ENCODE measurements around the gene NME3.

Gene NME3

DNA sequence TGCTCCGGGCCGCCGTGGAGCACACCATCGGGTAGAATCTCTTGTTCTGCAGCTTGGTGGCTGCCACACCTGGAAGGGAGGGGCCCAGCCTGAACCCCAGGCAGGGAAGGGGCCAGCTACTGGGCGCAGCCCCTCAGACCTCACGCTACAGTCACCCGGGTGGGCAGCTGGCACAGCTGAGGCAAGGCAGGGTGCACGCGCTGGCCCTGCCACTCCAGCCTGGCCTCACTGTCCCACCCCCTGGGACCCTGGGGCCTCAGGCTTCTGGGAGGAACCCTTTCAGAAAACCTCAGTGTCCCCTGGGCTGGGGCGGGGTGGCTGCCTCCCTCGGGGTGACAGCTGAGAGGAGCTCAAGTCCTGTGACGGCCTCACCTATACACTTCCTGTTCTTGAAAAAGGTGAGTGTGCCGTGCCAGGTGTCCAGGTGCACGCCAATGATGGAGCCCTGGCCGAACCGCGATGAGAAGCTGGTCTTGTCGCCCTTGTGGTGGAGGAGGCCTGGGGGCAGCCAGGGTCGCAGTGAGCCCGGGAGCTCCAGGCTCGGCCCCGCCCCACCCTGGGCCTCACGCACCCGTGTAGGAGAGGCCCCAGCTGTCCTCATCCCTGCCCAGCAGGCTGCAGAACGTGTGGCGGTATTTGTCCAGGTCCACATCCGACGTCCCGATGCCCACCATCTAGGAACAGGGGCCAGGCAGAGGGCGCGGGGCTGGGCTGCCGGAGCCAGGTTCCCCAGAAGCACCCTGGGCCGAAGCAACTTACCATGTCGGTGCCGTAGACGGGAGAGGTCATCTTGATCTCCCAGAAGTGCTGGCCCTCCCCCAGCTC is 6.2 kb upstream of the NME3 start:
- TF ChIP-seq, protein P1, sequence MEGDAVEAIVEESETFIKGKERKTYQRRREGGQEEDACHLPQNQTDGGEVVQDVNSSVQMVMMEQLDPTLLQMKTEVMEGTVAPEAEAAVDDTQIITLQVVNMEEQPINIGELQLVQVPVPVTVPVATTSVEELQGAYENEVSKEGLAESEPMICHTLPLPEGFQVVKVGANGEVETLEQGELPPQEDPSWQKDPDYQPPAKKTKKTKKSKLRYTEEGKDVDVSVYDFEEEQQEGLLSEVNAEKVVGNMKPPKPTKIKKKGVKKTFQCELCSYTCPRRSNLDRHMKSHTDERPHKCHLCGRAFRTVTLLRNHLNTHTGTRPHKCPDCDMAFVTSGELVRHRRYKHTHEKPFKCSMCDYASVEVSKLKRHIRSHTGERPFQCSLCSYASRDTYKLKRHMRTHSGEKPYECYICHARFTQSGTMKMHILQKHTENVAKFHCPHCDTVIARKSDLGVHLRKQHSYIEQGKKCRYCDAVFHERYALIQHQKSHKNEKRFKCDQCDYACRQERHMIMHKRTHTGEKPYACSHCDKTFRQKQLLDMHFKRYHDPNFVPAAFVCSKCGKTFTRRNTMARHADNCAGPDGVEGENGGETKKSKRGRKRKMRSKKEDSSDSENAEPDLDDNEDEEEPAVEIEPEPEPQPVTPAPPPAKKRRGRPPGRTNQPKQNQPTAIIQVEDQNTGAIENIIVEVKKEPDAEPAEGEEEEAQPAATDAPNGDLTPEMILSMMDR (IDR thresholded peaks at IDR 0.05; ENCODE audit: borderline replicate concordance, control extremely low read depth, extremely low read depth, insufficient read depth, missing control alignments) = no peak
- in situ Hi-C loops (cut with MboI; ENCODE audit: low sequenced_read_pairs, unreplicated experiment) = no loop called here
- DNase-seq (ENCODE audit: low spot score) = no peak

DNA sequence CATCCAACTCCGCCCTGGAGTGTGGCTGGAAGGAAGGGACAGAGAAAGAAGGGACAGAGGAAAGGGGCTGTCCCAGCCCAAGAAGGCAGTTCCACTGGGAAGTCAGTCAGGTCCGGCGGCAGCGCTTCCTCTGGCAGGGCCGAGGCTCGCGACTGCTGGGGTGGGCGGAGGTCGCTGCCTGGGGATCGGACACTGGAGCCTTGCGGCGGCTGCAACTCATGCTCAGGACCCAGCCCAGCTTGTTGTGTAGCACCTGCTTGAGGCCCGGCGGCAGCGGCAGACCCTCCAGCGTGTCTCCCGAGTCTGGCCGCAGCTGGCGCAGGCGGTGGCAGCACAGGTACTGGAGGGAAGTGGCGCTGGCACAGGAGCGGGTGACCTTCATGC is 5.6 kb upstream of the NME3 start:
- in situ Hi-C loops (cut with MboI; ENCODE audit: low sequenced_read_pairs, unreplicated experiment) = no loop called here
- TF ChIP-seq, protein P1 (IDR thresholded peaks at IDR 0.05; ENCODE audit: borderline replicate concordance, control extremely low read depth, extremely low read depth, insufficient read depth, missing control alignments) = no peak
- no peak for DNase-seq (ENCODE audit: low spot score)

DNA sequence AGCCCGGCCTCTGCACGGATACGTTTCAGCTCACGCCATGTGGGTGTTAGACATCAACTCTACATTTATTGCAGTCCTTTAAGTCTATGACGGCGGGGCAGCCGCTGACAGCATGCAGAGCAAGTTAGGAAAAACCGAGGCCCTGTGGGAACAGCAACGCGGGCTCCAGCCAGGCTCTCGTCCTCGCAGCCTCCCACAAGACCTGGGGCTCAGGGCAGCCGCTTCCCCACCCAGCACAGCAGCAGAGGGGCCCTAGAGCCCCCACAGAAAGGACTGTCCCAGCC is 5.3 kb upstream of the NME3 start:
- TF ChIP-seq, protein P1 (IDR thresholded peaks at IDR 0.05; ENCODE audit: borderline replicate concordance, control extremely low read depth, extremely low read depth, insufficient read depth, missing control alignments) = no peak
- in situ Hi-C loops (cut with MboI; ENCODE audit: low sequenced_read_pairs, unreplicated experiment) = no loop called here

DNA sequence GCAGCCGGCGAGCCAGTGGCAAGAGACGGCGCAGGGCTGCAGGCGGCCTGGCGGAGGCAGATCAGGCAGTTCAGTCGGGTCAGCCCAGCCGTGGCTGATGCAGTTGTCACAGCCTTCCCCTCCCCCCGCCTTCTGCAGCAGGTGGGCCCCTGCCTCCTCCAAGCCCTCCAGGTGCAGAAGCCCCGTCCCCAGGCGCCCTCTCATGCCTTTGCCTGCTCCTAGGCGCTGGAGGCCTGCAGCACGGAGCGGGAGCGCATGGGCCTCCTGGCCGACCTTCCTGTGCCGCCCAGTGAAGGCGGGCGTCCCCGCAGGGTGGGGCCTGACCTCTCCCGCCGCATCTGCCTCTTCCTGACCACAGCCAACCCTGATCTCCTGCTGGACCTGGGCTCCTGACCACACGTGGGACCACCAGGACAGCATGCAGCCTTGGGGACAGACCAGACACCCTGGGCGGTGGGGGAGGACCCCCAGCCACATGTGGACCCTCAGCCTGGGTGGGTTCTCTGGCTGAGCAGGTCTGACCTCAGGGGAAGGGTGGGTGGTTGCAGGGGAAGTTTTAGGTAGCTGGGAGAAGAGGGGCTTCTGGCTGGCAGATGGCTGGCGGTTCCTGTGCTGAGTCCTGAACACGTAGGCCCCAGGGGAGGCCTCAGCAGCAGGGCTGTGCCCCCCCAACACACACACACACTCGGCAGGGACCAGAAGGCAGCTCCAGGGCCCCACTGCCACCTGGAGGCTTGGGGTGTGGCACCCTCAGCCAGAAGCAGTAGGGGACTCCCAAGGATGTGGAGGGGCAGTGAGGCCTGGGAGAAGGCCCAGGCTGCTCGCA is 4.7 kb upstream of the NME3 start:
- DNase-seq (ENCODE audit: low spot score) = no peak
- TF ChIP-seq, protein P1 (IDR thresholded peaks at IDR 0.05; ENCODE audit: borderline replicate concordance, control extremely low read depth, extremely low read depth, insufficient read depth, missing control alignments) = no peak
- in situ Hi-C loops (cut with MboI; ENCODE audit: low sequenced_read_pairs, unreplicated experiment) = no loop called here

More for the DNA sequence above, 5.3 kb upstream of the NME3 start:
- no peak for DNase-seq (ENCODE audit: low spot score)

DNA sequence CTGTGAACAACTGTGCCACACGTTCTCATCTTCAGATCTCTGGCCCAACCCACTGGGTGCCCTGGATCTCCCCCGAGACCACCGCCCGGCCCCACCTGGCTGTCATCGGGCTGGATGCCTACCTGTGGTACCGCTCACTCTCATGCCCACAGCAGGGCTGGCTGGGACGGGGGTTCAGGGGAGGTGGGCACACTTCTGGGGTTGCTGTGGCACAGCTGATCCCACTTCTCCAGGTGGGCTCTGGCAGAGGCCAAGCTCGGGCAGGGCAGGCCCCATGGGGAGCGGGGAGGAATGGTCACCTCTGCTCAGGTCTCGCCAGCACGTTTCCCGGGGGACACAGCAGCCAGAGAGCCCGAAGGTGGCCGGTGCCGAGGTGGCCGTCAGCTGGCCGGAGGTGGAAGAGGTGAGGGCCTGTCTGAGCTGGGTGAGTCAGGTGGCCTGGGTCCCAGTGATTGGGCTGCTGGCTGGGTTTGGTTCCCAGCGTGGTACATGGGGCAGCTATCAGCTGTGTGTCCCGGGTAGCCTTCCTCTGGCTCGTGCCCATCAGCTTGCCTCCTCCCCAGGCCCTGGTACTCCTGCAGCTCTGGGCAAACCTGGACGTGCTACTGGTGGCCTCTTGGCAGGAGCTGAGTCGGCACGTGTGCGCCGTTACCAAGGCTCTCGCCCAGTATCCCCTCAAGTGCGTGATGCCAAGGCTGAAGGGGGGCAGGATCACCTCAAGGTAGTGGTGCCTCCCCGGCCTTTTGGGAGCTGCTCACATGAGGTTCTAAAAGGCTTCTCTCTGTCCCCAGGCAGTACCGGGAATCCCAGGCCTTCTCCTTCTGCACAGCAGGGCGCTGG is 3.9 kb upstream of the NME3 start:
- in situ Hi-C loops (cut with MboI; ENCODE audit: low sequenced_read_pairs, unreplicated experiment) = no loop called here
- TF ChIP-seq, protein P1 (IDR thresholded peaks at IDR 0.05; ENCODE audit: borderline replicate concordance, control extremely low read depth, extremely low read depth, insufficient read depth, missing control alignments) = no peak
- DNase-seq (ENCODE audit: low spot score) = no peak

DNA sequence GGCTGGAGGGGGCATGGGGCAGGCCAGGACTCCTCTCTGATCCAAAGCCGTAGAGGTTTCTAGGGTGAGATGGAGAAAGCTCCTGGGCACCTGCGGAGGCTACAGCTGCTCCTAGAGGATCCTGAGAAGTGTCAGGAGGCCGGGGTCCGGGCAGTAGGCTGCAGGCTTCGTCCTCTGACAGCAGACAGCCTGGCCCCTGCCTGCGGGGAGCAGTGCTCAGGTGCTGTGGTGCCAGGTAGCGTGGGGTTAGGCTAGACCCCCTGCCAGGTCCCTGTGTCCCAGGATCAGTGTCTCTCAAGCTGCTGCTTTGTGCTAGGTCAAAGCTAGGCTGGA is 3.1 kb upstream of the NME3 start:
- DNase-seq (ENCODE audit: low spot score) = no peak
- in situ Hi-C loops (cut with MboI; ENCODE audit: low sequenced_read_pairs, unreplicated experiment) = no loop called here

More for the DNA sequence above, 3.1 kb upstream of the NME3 start:
- TF ChIP-seq, protein P1 (IDR thresholded peaks at IDR 0.05; ENCODE audit: borderline replicate concordance, control extremely low read depth, extremely low read depth, insufficient read depth, missing control alignments) = no peak
